Activated CD4-positive, alpha-beta memory T cell treated with anti-CD3 and anti-CD28 coated beads, Interleukin-2, amount 10 ng/mL, durations not matched to agents 7 days and 5 days (primary cell): ENCODE measurements around the gene ING2. TPM values are rescaled to one million over a fixed set of nuclear protein-coding genes. Genes with fewer than 3 reads are reported as not detected.

Experiments
- CTCF ChIA-PET: fragments of 350-600 bp; sonication (Branson Sonifier 250); formaldehyde crosslinking; loops from one replicate; lab custom pipeline; 2021; ENCODE audit warnings: antibody characterized with exemption, inconsistent platforms; lab: Charles Lee
- POLR2A ChIA-PET: fragments of 350-600 bp; sonication (Branson Sonifier 250); formaldehyde crosslinking; loops from one replicate; lab custom pipeline; 2021; ENCODE audit warnings: antibody characterized with exemption; lab: Charles Lee
- DNase-seq: peaks from one replicate; pipeline ENCODE4 v3.0.0-alpha.2; 2020
- H3K27ac Mint-ChIP-seq: one replicate; pipeline ENCODE4 v1.8.0; 2021; ENCODE audit warnings: mild to moderate bottlenecking, mixed read lengths
- H3K27me3 Mint-ChIP-seq: one replicate; pipeline ENCODE4 v1.8.0; 2021; ENCODE audit warnings: mixed read lengths
- H3K36me3 Mint-ChIP-seq: one replicate; pipeline ENCODE4 v1.8.0; 2021; ENCODE audit warnings: low read depth, mixed read lengths
- H3K4me1 Mint-ChIP-seq: one replicate; pipeline ENCODE4 v1.8.0; 2021; ENCODE audit warnings: mixed read lengths
- H3K4me3 Mint-ChIP-seq: one replicate; pipeline ENCODE4 v1.8.0; 2021; ENCODE audit warnings: mild to moderate bottlenecking, mixed read lengths
- H3K9me3 Mint-ChIP-seq: one replicate; pipeline ENCODE4 v1.8.0; 2021; ENCODE audit warnings: mixed read lengths
- total RNA-seq, 2 experiments: library from RNA; stranded (reverse); gene quantifications; one replicate each; pipeline ENCODE4 v1.2.3, GENCODE V29; 2021

The ING2 gene
- total RNA-seq, 2 experiments from 2014 or later = 12.8 to 13.3 TPM

DNA sequence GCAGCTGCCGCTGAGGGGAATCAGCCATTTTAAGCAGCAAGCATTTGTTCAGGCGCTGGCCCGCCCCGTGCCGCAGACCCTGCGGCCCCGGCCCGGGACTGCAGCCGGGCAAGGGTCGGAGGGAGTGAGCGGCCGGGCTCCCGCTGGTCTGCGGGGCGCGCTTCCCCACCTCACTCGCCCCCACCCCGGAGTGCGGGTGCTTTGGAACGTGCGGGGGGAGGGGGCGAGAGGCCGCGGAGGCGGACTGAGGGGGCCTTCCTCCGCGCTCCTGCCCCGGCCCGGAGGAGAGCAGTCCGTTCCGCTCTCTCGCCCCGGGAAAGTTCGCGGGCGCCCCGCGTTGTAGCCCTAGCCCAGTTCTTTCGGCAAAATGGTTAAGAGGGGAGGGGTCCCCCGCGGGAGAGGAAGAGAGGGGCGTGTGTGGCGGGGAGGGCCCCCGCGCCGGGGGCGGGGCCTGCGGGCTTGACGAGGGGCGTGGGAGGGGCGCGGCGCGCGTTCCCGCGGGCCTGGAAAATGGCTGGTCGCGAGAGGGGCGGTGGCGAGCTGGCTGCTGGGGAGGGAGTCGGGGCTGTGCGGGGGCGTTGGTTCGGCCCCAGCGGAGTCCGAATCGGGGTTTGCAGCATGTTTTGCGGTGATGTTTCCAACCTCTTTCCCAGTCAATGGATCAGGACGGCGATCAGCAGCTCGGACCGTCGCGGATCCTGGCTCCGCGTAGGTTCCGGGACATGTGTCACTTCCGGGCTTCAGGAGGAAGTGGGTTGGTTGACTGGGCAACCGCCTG is 942 bp downstream of the ING2 start:
- H3K36me3 Mint-ChIP-seq = peaks cover 8% of the 10 kb centered on the region
- POLR2A ChIA-PET = interaction anchor here (0.8 to 5.0 kb wide), 5 partner anchors 9 to 154 kb away, joined by 3 to 96 read pairs (median 17); partner anchors contain the start of genes CDKN2AIP, RWDD4 and TRAPPC11
- H3K9me3 Mint-ChIP-seq = no peaks in the 10 kb centered on the region
- CTCF ChIA-PET = interaction anchor here (1.4 kb wide), 1 partner anchor 61 kb away, joined by 4 read pairs; the partner anchor contains the start of gene CDKN2AIP
- peak overlapping the region; percentile 93 for H3K4me3 Mint-ChIP-seq
- H3K4me1 Mint-ChIP-seq = peaks cover 46% of the 10 kb centered on the region
- peak overlapping the region; percentile 95 for H3K27ac Mint-ChIP-seq
- H3K27me3 Mint-ChIP-seq = no peaks in the 10 kb centered on the region
- peak; percentile 85 for DNase-seq

DNA sequence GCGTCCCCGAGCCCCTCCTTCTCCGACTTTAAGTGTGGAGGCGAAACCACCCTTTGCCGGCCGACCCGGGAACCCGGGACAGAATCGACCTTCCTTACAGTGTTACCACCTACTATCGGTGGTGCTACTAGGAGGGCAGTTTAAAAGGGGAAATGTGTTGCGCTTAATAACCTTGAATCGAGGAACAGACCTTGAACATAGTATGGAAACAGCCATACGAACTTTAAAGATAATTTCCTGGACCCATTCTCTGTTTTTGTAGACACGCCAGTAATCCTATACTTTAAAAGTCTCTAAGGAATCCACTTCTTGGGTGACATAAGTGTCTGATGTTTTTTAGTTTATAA is 1.5 kb downstream of the ING2 start:
- CTCF ChIA-PET = interaction anchor here (1.4 kb wide), 1 partner anchor 62 kb away, joined by 4 read pairs; the partner anchor contains the start of gene CDKN2AIP
- H3K4me1 Mint-ChIP-seq = peaks cover 48% of the 10 kb centered on the region
- H3K9me3 Mint-ChIP-seq = no peaks in the 10 kb centered on the region
- POLR2A ChIA-PET = interaction anchor here (0.8 to 5.0 kb wide), 4 partner anchors 8 to 153 kb away, joined by 3 to 96 read pairs (median 22); partner anchors contain the start of genes CDKN2AIP, RWDD4 and TRAPPC11
- H3K36me3 Mint-ChIP-seq = peaks cover 12% of the 10 kb centered on the region
- no peak for DNase-seq
- peak overlapping the region; percentile 93 for H3K4me3 Mint-ChIP-seq
- H3K27me3 Mint-ChIP-seq = no peaks in the 10 kb centered on the region
- H3K27ac Mint-ChIP-seq = peak overlapping the region; percentile 95

DNA sequence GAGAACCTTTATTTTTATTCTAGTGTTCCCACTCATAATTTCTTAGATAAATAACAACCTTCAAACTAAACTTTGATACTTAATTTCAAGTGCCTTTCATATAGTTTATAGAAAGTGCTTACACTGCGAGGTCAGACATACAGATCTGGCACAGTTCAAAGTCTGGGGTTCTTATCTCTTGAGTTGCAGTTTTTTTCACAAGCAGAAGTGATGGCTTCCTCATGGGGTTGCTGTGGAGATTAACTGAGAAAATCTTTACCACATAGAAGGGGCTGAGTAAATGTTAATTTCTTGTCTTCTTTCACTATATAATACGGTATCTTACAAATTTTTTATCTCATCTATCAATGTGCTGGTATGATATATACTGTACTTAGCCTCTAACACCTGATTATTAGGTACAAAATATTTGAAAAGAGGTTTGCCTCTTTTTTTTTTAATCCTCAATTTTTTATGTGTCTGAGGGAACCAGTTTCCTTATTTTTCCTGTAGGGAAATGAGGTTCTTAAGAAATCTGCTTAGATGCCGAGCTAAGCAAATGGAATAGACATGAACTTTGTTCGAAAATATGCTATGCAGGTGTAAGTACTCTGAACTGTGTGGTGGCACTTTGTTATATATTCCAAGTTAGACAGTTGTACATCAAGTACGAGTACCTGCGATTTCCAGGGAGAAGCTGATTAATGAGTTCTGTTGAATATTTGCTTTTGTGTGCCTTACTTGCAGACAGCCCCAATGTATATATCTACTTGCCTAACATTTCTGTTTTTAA is 3.3 kb downstream of the ING2 start:
- Mint-ChIP-seq H3K27ac (no peak overlapping the region), H3K4me1 (peaks cover 38% of the 10 kb centered on the region), H3K36me3 (peaks cover 23% of the 10 kb centered on the region), H3K27me3 (no peaks in the 10 kb centered on the region), H3K9me3 (no peaks in the 10 kb centered on the region), H3K4me3 (no peak overlapping the region)
- DNase-seq = no peak
- POLR2A ChIA-PET = interaction anchor here (0.7 to 1.7 kb wide), 2 partner anchors 65 to 718 kb away, joined by 3 to 4 read pairs; no protein-coding TSS in a partner anchor
- CTCF ChIA-PET = interaction anchor here (1.1 to 1.9 kb wide), 3 partner anchors 34 to 93 kb away, joined by 3 to 4 read pairs (median 3); no protein-coding TSS in a partner anchor

DNA sequence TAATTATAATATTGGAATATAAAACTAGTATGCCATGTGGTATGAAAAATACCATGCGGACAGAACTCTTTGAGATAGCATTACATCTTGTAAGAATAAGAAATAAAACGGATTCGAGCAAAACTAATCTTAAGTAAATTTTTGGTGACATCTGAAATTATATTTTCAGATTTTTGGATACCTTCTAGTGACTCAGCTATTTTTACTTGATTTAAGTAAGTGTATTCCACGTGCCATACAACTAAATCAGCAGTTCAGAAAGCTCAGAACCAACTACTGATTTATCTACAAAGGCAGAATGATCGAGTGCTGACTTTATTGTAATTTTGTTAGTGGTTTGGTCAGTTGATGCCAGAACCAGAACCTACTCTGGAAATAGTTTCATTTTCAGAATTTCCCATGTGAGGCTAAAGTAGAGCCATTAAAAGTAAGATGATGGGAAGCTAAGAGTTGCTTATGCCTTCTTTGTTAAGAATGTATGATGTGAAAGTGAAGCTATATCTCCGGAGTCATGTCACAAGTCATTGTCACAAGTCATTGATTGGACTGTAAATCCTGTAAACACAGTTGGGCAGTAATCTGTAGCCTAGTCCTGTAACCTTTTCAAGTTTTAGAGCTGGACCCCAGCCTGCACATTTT is 4.0 kb downstream of the ING2 start:
- Mint-ChIP-seq H3K4me3 (no peak overlapping the region), H3K9me3 (no peaks in the 10 kb centered on the region), H3K4me1 (peaks cover 31% of the 10 kb centered on the region), H3K36me3 (peaks cover 23% of the 10 kb centered on the region), H3K27ac (no peak overlapping the region), H3K27me3 (no peaks in the 10 kb centered on the region)
- DNase-seq = no peak
- POLR2A ChIA-PET = interaction anchor here (1.7 kb wide), 1 partner anchor 65 kb away, joined by 4 read pairs; no protein-coding TSS in a partner anchor
- CTCF ChIA-PET = interaction anchor here (1.2 to 1.9 kb wide), 2 partner anchors 35 to 92 kb away, joined by 3 to 4 read pairs; no protein-coding TSS in a partner anchor

DNA sequence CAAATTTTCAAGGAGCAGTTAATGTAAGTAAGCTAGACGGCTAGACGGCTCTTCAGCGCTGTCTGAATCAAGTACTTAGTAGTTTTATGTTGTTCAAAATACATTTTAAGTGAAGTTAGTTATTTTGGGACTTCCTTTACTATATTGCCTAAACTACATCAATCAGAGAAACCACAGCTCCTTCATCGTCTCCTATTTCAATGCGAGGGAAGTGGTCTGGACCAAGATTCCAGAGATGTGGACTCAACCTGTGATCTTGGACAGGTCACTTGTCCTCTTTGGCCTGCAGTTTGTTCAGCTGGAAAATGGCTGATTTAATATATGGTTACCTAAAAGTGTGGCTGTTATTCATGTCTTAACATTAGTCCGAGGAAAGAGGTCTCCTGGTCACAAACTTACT is 10.6 kb downstream of the ING2 start:
- DNase-seq = no peak

DNA sequence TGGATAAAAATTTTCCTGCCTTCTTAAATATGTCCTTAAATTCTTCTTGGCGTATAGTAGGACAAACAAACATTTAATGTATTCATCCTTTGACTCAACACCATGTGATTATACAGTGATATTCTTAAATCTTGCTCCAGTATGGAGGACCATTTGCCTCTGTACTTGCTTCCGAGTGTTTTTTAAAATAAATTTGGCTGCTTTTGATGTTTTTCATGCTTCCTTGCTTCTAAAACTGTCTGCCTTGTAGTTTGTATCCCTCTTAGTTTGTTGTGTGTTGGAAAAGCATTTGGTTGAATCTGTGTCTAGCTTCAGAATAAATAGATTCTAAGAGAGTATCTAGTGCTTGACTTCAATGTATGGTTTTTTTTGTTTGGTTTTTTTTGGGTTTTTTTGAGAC is 12.3 kb downstream of the ING2 start:
- Mint-ChIP-seq H3K4me3 (no peak overlapping the region), H3K9me3 (no peaks in the 10 kb centered on the region), H3K27ac (no peak overlapping the region), H3K36me3 (peaks cover 7% of the 10 kb centered on the region), H3K4me1 (no peaks in the 10 kb centered on the region), H3K27me3 (peaks cover 5% of the 10 kb centered on the region)
- ChIA-PET POLR2A (no interaction called here), CTCF (no interaction called here)
- DNase-seq = no peak

More for the DNA sequence above, 10.6 kb downstream of the ING2 start:
- Mint-ChIP-seq H3K36me3 (peaks cover 19% of the 10 kb centered on the region), H3K9me3 (no peaks in the 10 kb centered on the region), H3K4me1 (peaks cover 7% of the 10 kb centered on the region), H3K27me3 (no peaks in the 10 kb centered on the region), H3K27ac (no peak overlapping the region), H3K4me3 (no peak overlapping the region)
- CTCF ChIA-PET = interaction anchor here (1.5 kb wide), 1 partner anchor 12 kb away, joined by 4 read pairs; no protein-coding TSS in a partner anchor
- POLR2A ChIA-PET = interaction anchor here (3.2 kb wide), 1 partner anchor 11 kb away, joined by 27 read pairs; the partner anchor contains the start of gene ING2

DNA sequence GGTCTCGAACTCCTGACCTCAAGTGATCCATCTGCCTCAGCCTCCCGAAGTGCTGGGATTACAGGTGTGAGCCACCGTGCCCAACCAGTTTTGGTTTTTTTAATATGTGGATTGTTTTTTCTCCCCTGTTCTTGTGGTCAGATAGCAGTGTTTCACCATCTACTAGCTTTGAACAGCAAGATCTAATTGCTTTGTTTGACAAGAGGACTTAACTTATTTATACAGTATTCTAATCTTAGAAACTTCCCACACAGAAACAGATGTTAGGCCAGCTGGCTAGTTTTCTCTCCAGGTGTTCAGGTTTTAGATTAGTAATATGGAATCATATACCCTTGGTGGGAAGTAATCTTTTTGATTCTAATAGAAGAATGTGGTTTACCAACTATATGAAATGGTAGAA is 12.9 kb downstream of the ING2 start:
- Mint-ChIP-seq H3K4me3 (no peak overlapping the region), H3K9me3 (no peaks in the 10 kb centered on the region), H3K36me3 (peaks cover 1% of the 10 kb centered on the region), H3K27me3 (peaks cover 8% of the 10 kb centered on the region), H3K4me1 (no peaks in the 10 kb centered on the region), H3K27ac (no peak overlapping the region)
- CTCF ChIA-PET = no interaction called here
- POLR2A ChIA-PET = no interaction called here
- DNase-seq = no peak

DNA sequence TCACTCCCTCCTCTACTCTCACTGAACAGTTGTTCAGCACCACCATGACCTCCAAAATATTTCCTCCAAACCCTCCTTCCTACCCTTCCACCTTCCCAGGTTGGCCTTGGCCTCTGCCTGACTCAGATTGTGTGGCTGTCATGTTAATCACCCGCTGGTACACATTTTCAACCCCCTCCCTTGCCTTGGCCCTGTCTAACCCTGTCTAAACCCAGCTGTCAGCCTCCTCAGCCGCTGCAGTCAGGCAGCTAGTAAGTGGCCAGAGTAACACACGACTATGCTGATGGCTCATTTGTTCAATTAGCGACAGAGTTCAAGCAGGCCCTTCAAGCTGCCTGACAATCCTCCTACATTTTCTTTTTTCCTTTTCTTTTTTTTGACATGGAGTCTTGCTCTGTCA is 18.0 kb downstream of the ING2 start:
- Mint-ChIP-seq H3K27me3 (peaks cover 14% of the 10 kb centered on the region), H3K9me3 (no peaks in the 10 kb centered on the region), H3K27ac (no peak overlapping the region), H3K36me3 (no peaks in the 10 kb centered on the region), H3K4me3 (no peak overlapping the region), H3K4me1 (no peaks in the 10 kb centered on the region)
- CTCF ChIA-PET = no interaction called here
- POLR2A ChIA-PET = no interaction called here
- no peak for DNase-seq

DNA sequence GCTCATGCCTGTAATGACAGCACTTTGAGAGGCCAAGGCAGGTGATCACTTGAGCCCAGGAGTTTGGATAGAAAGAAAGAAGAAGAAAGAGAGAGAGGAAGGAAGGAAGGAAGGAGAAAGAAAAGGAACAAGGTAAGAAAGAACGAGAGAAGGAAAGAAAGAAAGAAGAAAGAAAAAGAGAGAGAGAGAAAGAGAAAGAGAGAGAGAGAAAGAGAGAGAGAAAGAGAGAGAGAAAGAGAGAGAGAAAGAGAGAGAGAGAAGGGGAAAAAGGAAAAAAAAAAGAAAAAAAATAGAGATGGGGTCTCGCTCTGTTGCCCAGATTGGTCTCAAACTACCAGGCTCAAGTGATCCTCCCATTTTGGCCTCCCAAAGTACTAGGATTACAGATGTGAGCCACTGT is 22.5 kb downstream of the ING2 start:
- Mint-ChIP-seq H3K9me3 (no peaks in the 10 kb centered on the region), H3K4me1 (no peaks in the 10 kb centered on the region), H3K4me3 (no peak overlapping the region), H3K27ac (no peak overlapping the region), H3K36me3 (no peaks in the 10 kb centered on the region), H3K27me3 (peaks cover 30% of the 10 kb centered on the region)
- DNase-seq = no peak
- CTCF ChIA-PET = no interaction called here
- POLR2A ChIA-PET = no interaction called here

DNA sequence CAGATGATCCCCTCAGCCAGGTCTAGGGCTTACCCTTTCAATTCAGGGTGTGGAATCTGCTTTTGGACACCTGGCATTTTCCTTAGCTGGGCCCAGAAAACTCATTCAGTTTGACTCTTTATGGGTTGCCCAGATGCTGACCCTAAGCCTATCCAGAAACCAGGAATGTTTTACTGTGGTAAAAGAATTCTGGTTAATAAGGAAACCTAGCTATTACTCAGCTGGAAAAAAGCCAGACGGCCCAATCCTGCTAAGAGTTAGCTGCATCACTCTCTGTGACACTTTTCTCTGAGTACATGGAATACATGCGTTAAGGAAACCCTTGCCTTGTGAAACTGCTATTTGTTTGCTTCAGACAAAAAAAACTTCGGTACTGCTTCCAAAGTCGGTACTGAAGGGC is 28.0 kb downstream of the ING2 start:
- Mint-ChIP-seq H3K9me3 (no peaks in the 10 kb centered on the region), H3K4me3 (no peak overlapping the region), H3K36me3 (no peaks in the 10 kb centered on the region), H3K4me1 (no peaks in the 10 kb centered on the region), H3K27me3 (peaks cover 21% of the 10 kb centered on the region), H3K27ac (no peak overlapping the region)
- CTCF ChIA-PET = interaction anchor here (1.2 kb wide), 1 partner anchor 134 kb away, joined by 3 read pairs; no protein-coding TSS in a partner anchor
- no peak for DNase-seq
- POLR2A ChIA-PET = no interaction called here

DNA sequence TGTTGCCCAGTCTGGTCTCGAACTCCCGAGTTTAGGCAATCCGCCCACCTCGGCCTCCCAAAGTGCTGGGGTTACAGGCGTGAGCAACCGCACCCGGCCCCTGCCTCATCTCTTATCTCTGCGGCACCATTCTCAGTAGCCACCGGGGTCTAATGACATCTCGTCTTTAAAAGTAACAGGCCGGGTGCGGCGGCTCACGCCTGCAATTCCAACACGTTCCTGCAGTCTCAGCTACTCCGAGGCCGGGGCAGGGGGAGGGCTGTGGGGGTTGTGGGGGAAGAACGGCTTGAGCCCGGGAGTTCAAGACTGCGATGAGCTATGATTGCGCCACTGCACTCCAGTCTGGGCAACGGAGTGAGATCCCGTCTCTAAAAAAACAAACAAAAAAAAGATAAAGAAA is 28.8 kb downstream of the ING2 start:
- H3K4me1 Mint-ChIP-seq = no peaks in the 10 kb centered on the region
- CTCF ChIA-PET = interaction anchor here (0.5 kb wide), 1 partner anchor 187 kb away, joined by 3 read pairs; no protein-coding TSS in a partner anchor

DNA sequence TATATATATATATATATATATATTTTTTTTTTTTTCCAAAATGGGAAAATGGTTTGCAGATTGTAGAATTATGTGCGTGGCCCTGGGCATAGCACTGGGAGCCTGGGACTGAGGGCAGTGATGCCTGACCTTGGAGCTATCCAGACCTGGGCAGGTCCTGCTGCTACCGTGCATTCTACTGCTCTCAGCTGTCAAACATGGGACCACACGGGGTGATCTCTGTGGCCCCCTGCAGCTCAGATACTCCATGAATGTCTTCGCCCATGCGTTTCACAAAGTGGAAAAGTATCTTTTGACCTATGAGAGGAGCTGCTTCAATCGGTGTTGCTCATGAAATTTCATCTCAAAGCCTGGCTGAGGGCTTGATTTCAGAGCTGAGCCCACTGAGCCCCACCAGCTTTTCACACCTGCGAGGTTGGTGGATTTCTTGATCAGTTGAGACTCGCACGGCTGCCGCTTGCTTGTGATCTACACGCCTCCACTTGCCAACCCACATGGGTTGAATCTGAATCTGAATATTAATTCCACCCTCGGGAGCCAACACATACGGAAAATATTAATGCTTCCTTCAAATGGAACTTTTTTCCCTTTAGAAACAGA is 35.7 kb downstream of the ING2 start:
- ChIA-PET POLR2A (no interaction called here), CTCF (interaction anchor here (0.6 kb wide), 1 partner anchor 294 kb away, joined by 3 read pairs; no protein-coding TSS in a partner anchor)
- no peaks in the 10 kb centered on the region for H3K36me3 Mint-ChIP-seq
- peaks cover 11% of the 10 kb centered on the region for H3K27me3 Mint-ChIP-seq
- H3K4me1 Mint-ChIP-seq = no peaks in the 10 kb centered on the region
- H3K9me3 Mint-ChIP-seq = peaks cover 4% of the 10 kb centered on the region
- H3K4me3 Mint-ChIP-seq = no peak overlapping the region
- DNase-seq = no peak
- no peak overlapping the region for H3K27ac Mint-ChIP-seq

More for the DNA sequence above, 28.8 kb downstream of the ING2 start:
- H3K4me3 Mint-ChIP-seq = no peak overlapping the region
- POLR2A ChIA-PET = no interaction called here
- no peaks in the 10 kb centered on the region for H3K36me3 Mint-ChIP-seq
- no peak overlapping the region for H3K27ac Mint-ChIP-seq
- peaks cover 17% of the 10 kb centered on the region for H3K27me3 Mint-ChIP-seq
- DNase-seq = no peak
- no peaks in the 10 kb centered on the region for H3K9me3 Mint-ChIP-seq
